ENCODE measurements around the gene ZBTB18.
"Not testable (repeated sequence)": the region's sequence is repeated elsewhere in the genome, so short reads cannot be mapped to it uniquely, and the experiment has no call there.

ZBTB18 gene

GRCh38 chr1:244050835-244051444, at the start of gene ZBTB18:
TSS of gene ZBTB18 (plus strand) at chr1:244051283. CDS start at chr1:244051432, 149 bp downstream.
- DNase-seq (ENCODE audit: low spot score): peak; percentile 24

DNA sequence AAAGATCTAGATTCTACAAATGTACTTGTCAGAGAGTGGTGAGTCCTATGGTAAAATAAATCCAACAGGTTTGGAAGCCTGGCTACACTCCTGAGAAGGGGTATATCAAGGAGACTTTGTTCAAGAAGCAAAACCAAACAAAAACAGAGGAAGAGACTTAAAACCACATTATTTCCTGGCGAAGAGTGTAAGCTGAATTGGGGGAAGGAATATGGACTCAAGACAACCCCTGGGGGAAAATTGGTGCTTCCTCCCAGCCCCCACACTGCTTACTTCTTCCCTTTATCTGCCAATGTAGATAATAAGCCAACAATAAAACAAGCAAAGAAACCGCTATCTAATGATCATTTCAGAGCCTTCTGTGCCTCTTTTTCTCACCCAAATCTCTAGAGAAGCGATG, 48.4 kb upstream of the ZBTB18 start:
- no peak for DNase-seq (ENCODE audit: low spot score)

DNA sequence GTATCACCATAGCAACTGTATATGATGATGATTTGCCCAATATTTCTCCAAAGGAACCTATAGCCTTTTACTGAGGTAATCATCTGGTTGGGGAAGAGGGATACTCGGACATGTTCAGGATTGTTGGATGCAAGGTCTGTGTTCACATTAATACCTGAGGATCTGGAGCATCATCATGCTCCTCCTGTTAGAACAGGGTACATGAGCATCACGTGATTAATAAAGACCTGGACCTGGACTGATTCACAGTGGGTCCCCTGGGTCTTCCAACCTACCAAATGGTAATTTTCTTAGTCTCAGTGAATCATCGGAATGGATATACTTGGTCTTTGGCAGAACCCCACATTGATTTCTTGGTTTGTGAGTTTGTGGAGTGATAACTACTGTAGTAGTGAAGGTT, 45.6 kb upstream of the ZBTB18 start:
- no peak for DNase-seq (ENCODE audit: low spot score)

- no peak for DNase-seq (ENCODE audit: low spot score)
Observed at GRCh38 chr1:244006381-244006901, 44.6 kb upstream of the ZBTB18 start.

GRCh38 chr1:244006961-244007360, 44.1 kb upstream of the ZBTB18 start:
- DNase-seq (ENCODE audit: low spot score): no peak

DNA sequence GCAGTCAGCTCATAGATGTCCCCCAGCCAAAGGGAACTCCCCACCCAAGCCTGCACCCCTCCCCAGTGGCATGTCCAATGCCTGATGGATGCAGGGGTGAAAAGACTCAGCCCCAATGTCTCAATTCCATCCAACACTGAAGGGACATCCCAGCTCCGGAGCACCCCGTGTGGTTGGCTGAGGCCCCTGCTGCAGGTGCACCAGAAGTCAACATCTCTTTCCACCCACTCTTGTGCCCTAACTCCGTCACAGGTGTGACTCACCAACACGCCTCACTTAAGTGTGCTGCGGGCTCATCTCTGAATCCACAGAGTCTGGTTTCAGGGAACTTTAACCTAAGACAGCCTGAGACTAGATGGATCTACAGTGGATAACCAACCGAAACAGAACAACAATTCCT, 40.9 kb upstream of the ZBTB18 start:
- peak; percentile 78 for DNase-seq (ENCODE audit: low spot score)

GRCh38 chr1:244010703-244011123, 40.4 kb upstream of the ZBTB18 start:
- no peak for DNase-seq (ENCODE audit: low spot score)

GRCh38 chr1:244011271-244011670, 39.8 kb upstream of the ZBTB18 start:
- DNase-seq (ENCODE audit: low spot score): no peak

GRCh38 chr1:244011786-244012185, 39.3 kb upstream of the ZBTB18 start:
- DNase-seq (ENCODE audit: low spot score): no peak

DNA sequence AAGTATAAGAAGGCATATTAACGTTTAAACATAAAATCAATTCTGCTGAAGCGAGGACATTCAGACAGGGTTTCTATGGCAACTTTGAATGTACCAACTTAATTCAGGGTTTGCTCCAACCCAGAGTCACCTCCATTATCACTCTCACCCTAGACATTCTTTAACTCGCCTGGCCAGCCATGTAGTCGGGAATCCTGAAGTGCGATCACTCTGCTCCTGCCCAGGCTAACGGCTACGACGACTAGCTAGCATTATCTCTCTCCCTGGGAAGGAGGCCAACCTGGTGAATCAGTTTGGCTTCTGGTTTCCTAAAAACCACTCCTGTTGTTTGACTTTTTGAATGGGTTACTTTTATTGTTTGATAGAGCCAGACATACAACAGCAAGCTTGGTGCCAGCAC, 38.9 kb upstream of the ZBTB18 start:
- no peak for DNase-seq (ENCODE audit: low spot score)

GRCh38 chr1:244013100-244013499, 38.0 kb upstream of the ZBTB18 start:
- DNase-seq (ENCODE audit: low spot score): no peak

DNA sequence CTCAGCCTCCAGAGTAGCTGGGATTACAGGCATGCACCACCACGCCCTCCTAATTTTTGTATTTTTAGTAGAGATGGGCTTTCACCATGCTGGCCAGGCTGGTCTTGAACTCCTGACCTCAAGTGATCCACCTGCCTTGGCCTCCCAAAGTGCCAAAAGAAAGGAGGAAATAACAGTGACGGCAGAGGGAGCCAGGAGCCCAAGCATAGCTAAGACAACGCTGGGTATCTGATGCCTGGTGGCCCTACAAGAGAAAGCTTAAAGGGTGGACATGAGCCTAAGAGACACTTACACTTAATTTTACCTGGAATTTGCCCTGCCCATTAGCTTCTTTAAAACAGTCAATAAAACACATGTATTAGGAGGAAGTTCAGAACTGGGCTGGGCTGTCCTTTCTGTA, 36.2 kb upstream of the ZBTB18 start:
- DNase-seq (ENCODE audit: low spot score): not testable (repeated sequence)

DNA sequence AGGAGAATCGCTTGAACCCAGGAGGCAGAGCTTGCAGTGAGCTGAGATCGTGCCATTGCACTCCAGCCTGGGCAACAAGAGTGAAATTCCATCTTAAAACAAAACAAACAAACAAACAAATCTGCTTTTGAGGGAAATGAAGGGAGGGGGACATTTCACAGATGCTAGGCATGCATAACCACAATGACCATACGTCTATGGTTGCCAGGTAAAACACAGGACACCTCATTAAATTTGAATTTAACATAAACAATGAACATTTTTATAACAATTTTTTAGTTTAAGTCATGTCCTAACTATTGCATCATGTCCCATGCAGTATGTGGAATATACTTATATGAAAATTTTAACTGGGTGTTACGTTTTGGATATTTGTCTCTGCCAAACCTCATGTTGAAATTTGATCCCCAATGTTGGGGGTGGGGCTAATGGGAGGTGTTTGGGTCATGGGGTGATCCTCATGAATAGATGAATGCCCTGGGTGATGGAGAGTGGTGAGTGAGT, 31.0 kb upstream of the ZBTB18 start:
- DNase-seq (ENCODE audit: low spot score): no peak

- no peak for DNase-seq (ENCODE audit: low spot score)
Observed at GRCh38 chr1:244021427-244021826, 29.7 kb upstream of the ZBTB18 start.

GRCh38 chr1:244022311-244022710, 28.8 kb upstream of the ZBTB18 start:
- DNase-seq (ENCODE audit: low spot score): no peak

GRCh38 chr1:244022864-244023440, 28.1 kb upstream of the ZBTB18 start:
- no peak for DNase-seq (ENCODE audit: low spot score)

DNA sequence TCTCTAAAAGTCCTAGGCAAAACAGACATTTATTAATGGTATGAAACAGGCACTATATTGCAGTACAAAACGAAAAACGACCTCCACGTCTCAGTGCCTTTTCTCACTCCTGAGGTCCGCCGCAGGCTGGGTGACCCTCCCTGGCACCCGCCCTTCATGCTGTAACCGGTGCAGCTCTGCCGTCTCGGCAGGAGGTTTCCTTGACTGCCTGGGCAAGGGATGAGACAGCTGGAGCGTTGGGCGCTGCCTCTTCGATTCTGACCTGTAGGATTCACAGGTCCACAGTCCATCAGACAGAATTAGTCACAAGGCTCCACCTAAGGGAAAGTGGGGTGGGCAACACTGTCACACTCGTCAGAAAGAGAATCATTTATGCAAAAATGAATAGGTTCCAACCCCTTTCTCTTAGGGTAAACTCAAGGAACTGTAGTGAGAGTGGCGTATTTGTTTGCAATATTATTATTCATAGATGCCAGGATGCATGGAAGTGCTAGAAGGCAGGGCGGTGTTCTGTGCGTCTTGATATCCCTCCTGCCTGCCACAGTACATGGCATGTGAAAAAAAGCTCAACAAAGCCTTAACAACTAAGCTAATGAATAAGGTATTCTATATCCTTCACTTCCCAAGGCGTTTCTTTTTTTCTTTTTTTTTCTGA, 23.5 kb upstream of the ZBTB18 start:
- DNase-seq (ENCODE audit: low spot score): no peak

DNA sequence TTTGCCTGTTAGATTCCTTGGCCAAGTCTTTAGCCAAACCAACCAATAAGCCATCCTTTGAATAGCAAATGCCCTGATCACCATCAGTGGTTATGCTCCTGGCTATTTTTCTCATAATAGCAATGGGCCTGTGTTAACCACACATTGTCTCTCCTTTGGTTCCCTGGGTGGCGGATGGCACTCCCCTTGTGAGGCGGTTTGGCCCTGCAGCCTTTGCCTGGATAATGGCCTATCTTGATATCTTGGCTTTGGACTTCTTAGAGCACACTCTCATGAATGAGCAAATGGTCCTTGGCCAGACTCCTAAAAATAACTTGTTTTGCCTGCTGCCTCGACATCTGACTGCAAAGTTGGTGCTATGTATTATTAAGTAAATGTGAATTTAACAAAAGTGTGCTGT, 22.4 kb upstream of the ZBTB18 start:
- DNase-seq (ENCODE audit: low spot score): no peak

DNA sequence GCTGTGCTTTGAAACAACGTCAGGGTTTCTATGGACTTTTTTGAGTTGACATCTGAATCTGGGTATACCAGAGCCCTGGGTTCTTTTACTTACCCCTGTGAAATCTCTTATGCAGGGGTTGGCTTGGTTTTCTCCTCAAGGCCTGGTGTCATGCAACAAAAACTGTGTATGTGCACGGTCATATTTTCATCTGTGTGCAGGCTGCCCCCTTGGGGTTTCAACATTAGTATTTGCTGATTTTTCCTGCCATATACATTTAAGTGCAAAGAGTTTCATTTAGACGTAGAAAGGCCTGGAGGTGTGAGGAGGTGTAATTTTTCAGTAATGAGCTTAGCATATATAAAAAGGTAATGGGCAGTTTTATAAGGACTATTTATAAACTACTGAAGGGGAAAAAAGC, 22.0 kb upstream of the ZBTB18 start:
- no peak for DNase-seq (ENCODE audit: low spot score)

GRCh38 chr1:244030481-244031040, 20.5 kb upstream of the ZBTB18 start:
- no peak for DNase-seq (ENCODE audit: low spot score)

DNA sequence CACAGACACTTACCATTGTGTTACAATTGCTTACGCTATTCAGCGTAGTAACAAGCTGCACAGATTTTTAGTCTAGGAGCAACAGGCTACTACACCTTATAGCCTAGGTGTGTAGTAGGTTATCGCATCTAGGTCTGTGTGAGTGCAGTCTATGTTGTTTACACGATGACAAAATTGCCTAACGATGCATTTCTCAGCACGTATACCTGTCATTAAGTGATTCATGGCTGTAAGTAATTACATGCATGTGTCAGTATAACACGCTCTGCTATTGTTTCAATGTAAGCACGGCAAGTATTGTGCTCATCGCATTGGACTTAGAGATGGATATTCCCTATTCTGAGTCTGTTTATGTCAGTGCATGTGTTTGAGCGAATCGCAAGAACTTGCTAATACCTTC, 15.7 kb upstream of the ZBTB18 start:
- no peak for DNase-seq (ENCODE audit: low spot score)

GRCh38 chr1:244037252-244037651, 13.8 kb upstream of the ZBTB18 start:
- DNase-seq (ENCODE audit: low spot score): no peak
